OCI-LY1 (cell line): Measurements from ENCODE around the gene DNAJB14.

ENCODE experiments used
- CTCF ChIP-seq: fragments of 200-600 bp; sonication (generic), shearing (Covaris generic); IDR thresholded peaks from 2 replicates; pipeline ENCODE4 v1.5.1; 2017; ENCODE audit warnings: mild to moderate bottlenecking, antibody characterized with exemption, low read length, moderate library complexity, mixed read lengths
- EZH2 ChIP-seq: fragments of 200-600 bp; sonication (generic), shearing (Covaris generic); IDR thresholded peaks from 2 replicates; pipeline ENCODE4 v1.8.0; 2017; ENCODE audit warnings: borderline replicate concordance, mixed run types, mild to moderate bottlenecking, antibody characterized with exemption, low read length, moderate library complexity, mixed read lengths

DNA sequence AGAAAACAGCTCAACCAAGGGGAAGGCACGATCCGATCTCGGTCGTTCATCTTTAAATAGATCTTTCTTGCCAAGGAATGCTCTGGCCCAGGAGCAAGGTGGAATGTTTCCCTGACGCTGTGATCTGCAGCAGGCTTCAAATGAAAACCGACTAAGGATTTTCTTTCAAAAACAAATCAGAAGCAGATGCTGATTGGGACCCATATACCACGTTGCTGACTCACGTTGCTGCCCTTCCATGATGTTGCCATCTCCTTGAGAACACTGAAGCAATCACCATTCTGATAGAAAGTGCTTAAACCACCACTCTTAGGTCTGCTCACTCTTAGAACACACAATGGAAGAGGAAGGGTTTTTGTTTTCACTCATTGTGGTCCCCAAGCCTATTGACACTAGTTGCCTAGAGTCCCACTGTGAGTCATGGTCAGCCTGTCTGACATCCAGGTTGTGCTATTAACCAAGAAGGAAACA lies 78.3 kb downstream of the DNAJB14 start:
- TF ChIP-seq CTCF (no peak), EZH2 (no peak)
